ENCODE results near the gene TP53. TPM values are rescaled to one million over a fixed set of nuclear protein-coding genes. Genes with fewer than 3 reads are reported as not detected.
"Not testable (repeated sequence)": the region's sequence is repeated elsewhere in the genome, so short reads cannot be mapped to it uniquely, and the experiment has no call there.

TP53 gene
- total RNA-seq, 1 donor from 2014 or later: 49.4 TPM

DNA sequence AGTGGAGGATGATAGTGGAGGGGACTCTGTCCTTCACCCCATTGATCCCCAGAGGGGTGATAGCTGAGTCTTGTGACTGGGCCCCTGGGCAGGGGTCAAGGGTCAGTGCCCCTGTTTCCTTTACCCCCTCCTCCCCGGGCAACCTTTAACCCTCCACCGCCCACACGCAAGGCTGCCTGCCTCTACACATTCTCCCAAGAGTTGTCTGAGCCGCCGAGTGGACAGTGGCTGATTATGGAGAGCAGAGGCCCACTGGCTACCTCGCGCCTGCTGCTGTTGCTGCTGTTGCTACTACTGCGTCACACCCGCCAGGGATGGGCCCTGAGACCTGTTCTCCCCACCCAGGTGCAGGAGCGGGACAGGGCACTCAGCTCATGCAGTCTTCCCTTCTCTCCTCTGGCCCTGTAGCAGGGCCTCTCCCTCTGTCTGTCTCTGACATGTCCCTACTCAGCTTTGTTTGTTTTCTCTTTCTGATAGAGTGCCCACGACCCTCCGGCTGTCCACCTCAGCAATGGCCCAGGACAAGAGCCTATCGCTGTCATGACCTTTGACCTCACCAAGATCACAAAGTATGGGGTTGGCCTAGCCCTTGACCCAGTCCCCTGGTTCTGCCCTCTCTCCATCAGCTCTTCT lies 57.2 kb downstream of the TP53 start, which contains the start of gene SHBG:
SHBG (plus strand) TSS at position 197 of the 633 bp plus-strand sequence; CDS start at position 235, 38 bp downstream.
- no peak for DNase-seq (ENCODE audit: low read depth)
- no peak within 1 kb of the TSS for H3K4me3 ChIP-seq (ENCODE audit: low read depth, low read length)
- TF ChIP-seq, protein P1, sequence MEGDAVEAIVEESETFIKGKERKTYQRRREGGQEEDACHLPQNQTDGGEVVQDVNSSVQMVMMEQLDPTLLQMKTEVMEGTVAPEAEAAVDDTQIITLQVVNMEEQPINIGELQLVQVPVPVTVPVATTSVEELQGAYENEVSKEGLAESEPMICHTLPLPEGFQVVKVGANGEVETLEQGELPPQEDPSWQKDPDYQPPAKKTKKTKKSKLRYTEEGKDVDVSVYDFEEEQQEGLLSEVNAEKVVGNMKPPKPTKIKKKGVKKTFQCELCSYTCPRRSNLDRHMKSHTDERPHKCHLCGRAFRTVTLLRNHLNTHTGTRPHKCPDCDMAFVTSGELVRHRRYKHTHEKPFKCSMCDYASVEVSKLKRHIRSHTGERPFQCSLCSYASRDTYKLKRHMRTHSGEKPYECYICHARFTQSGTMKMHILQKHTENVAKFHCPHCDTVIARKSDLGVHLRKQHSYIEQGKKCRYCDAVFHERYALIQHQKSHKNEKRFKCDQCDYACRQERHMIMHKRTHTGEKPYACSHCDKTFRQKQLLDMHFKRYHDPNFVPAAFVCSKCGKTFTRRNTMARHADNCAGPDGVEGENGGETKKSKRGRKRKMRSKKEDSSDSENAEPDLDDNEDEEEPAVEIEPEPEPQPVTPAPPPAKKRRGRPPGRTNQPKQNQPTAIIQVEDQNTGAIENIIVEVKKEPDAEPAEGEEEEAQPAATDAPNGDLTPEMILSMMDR (conservative IDR thresholded peaks at IDR 0.05; ENCODE audit: low read depth, low read length): no peak

DNA sequence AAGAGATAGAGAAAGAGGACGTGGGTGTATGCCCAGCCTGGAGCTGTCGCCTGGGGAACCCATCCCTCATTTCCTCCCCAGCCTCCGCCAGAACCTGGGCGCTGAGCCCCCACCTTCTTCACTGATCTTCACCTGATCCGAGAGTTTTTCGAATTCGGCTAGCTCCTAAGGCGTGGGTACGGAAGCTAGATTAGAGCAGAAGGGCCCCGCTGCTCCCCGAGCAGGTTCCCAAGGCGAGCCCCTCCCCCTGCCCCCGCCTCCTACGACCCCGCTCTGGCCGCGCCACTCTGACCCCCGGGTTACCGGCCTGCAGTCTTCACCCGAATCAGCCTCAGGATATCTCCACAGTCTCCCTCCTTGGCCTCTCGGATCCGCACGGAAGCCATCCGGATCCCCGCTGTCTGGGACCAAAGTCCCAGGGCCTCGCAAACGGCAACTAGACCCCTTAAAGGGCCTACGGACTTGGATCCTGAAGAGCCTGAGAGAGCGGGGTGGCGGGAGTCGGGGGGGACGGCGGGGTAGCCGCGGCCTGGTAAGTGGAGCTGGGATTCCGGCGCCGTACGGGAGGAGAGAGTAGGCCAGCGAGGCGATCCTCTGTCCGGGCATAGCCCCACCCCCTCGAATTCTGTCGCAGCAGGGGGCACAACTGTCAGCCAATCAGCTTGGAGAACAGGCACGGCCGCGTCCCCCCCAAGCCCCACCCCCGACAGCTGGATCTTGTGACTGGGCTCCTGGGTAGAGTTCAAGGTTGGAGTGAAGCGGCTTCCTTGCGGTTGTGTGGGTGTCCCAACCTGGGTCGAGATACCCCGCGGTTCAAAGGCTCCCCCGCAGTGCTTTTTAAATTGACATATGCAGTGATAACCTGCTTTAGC lies 59.8 kb downstream of the TP53 start, which contains the start of gene SAT2:
SAT2 (minus strand) TSS at position 572 of the 872 bp plus-strand sequence; CDS start at position 386, 186 bp downstream.
- TF ChIP-seq, protein P1 (conservative IDR thresholded peaks at IDR 0.05; ENCODE audit: low read depth, low read length): no peak
- DNase-seq (ENCODE audit: low read depth): peak; percentile 56
- H3K4me3 ChIP-seq (ENCODE audit: low read depth, low read length): peak within 1 kb of the TSS; percentile 90

GRCh38 chr17:7626956-7627249 lies 60.4 kb downstream of the TP53 start:
- H3K4me3 ChIP-seq (ENCODE audit: low read depth, low read length): peak overlapping the region; percentile 90
- DNase-seq (ENCODE audit: low read depth): no peak
- TF ChIP-seq, protein P1 (conservative IDR thresholded peaks at IDR 0.05; ENCODE audit: low read depth, low read length): no peak

GRCh38 chr17:7626307-7626706 lies 61.0 kb downstream of the TP53 start:
- TF ChIP-seq, protein P1 (conservative IDR thresholded peaks at IDR 0.05; ENCODE audit: low read depth, low read length): no peak
- DNase-seq (ENCODE audit: low read depth): no peak
- H3K4me3 ChIP-seq (ENCODE audit: low read depth, low read length): peak overlapping the region; percentile 90

DNA sequence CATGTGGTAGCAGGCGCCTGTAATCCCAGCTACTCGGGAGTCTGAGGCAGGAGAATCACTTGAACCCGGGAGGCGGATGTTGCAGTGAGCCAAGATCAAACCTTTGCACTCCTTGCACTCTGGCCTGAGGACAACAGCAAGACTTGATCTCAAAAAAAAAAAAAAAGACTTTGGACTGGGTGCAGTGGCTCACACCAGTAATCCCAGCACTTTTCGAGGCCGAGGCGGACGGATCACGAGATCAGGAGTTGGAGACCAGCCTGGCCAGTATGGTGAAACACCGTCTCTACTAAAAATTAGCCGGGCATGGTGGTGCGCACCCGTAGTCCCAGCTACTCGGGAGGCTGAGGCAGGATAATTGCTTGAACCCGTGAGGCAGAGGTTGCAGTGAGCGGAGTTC lies 61.5 kb downstream of the TP53 start:
- not testable (repeated sequence) for H3K4me3 ChIP-seq (ENCODE audit: low read depth, low read length); DNase-seq (ENCODE audit: low read depth)

DNA sequence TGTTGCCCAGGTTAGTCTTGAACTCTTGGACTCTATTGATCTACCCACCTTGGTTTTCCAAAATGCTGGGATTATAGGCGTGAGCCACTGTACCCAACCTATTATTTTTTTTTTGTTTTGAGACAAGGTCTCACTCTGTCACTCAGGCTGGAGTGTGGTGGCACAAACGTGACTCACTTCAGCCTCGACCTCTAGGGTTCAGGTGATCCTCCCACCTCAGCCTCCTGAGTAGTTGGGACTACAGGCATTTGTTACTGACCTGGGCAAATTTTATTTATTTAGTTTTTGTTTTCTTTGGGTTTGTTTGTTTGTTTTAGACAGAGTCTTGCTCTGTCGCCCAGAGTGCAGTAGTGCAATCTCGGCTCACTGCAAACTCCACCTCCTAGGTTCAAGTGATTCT lies 63.6 kb downstream of the TP53 start:
- TF ChIP-seq, protein P1 (conservative IDR thresholded peaks at IDR 0.05; ENCODE audit: low read depth, low read length): no peak
- no peak for DNase-seq (ENCODE audit: low read depth)
- no peak overlapping the region for H3K4me3 ChIP-seq (ENCODE audit: low read depth, low read length)

DNA sequence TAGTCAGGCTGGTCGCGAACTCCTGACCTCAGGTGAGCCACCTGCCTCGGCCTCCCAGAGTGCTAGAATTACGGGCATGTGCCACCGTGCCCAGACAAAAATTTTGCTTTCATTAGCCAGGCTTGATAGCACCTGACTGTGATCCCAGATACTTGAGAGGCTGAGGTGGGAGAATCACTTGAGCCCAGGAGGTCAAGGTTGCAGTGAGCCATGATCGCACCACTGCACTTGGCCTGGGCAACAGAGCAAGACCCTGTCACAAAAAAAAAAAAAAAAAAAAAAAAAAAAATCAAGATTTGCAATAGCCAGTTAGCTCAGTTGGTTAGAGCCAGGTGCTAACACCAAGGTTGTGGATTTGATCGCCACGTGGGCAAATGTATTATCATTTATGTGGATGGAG lies 66.5 kb downstream of the TP53 start:
- H3K4me3 ChIP-seq (ENCODE audit: low read depth, low read length): no peak overlapping the region
- TF ChIP-seq, protein P1 (conservative IDR thresholded peaks at IDR 0.05; ENCODE audit: low read depth, low read length): no peak
- no peak for DNase-seq (ENCODE audit: low read depth)

Measured in epithelial cell of proximal tubule (primary cell).